SJSA1 (cell line): ENCODE results near the gene SLC22A17. TPM values are rescaled to one million over a fixed set of nuclear protein-coding genes. Genes with fewer than 3 reads are reported as not detected.
"Not testable (repeated sequence)": the region's sequence is repeated elsewhere in the genome, so short reads cannot be mapped to it uniquely, and the experiment has no call there.

Experiments used
- DNase-seq, 2 experiments: peaks; one replicate each; pipeline ENCODE4 v3.0.0-alpha.2; 2015 to 2020; ENCODE audit warnings: low spot score in 2 of 2, low read depth in 1 of 2
- H3K27ac ChIP-seq: fragments of 250-450 bp; sonication (Bioruptor Pico); 2 replicates; pipeline ENCODE4 v1.5.1; 2020; ENCODE audit warnings: mild to moderate bottlenecking, moderate library complexity
- H3K27me3 ChIP-seq: fragments of 250-450 bp; sonication (Bioruptor Pico); replicated peaks from 2 replicates; pipeline ENCODE4 v1.5.1; 2020; ENCODE audit warnings: mild to moderate bottlenecking, moderate library complexity
- H3K36me3 ChIP-seq: fragments of 250-450 bp; sonication (Bioruptor Pico); 2 replicates; pipeline ENCODE4 v1.5.1; 2020; ENCODE audit warnings: mild to moderate bottlenecking
- H3K4me1 ChIP-seq: fragments of 250-450 bp; sonication (Bioruptor Pico); replicated peaks from 2 replicates; pipeline ENCODE4 v1.6.1; 2021; ENCODE audit warnings: mild to moderate bottlenecking
- H3K4me3 ChIP-seq: fragments of 250-450 bp; sonication (Bioruptor Pico); 2 replicates; pipeline ENCODE4 v1.5.1; 2020; ENCODE audit warnings: mild to moderate bottlenecking
- H3K9me3 ChIP-seq: fragments of 250-450 bp; sonication (Bioruptor Pico); replicated peaks from 2 replicates; pipeline ENCODE4 v1.5.1; 2020; ENCODE audit warnings: mild to moderate bottlenecking
- total RNA-seq: library from RNA; depleted of rRNA; stranded (reverse); fragments of >200 nt; shearing (Covaris generic); gene quantifications from 2 replicates; pipeline ENCODE4 v1.2.3, GENCODE V29; 2014

The SLC22A17 gene
- total RNA-seq, 1 experiment from 2014 or later, result 3.2 TPM

DNA sequence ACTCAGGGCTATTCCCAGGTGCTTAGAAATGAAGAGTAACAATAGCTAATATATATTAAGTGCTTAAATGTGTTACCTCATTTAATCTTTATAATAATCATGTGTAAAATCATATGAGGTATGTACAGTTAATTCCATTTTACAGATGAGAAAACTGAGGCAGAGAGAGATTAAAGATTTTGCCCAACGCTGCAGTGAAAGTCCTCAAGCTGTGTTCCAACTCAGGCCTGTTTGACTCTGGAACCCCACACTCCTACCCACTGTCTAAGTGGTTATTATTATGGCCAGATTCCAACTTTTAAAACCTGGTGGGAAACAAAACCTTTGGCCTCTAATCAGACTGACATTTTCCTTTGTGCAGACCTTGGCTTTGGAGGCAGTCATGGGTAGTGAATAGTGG lies 34.3 kb upstream of the SLC22A17 start:
- no peak for DNase-seq
- H3K4me3 ChIP-seq, result no peak overlapping the region
- H3K4me1 ChIP-seq, result no peaks in the 10 kb centered on the region
- no peak overlapping the region for H3K27ac ChIP-seq
- no peaks in the 10 kb centered on the region; the same call in none of the 2 replicates for H3K27me3 ChIP-seq
- no peaks in the 10 kb centered on the region for H3K36me3 ChIP-seq
- H3K9me3 ChIP-seq, result no peaks in the 10 kb centered on the region

- not testable (repeated sequence) for H3K36me3 ChIP-seq, H3K4me3 ChIP-seq, H3K27me3 ChIP-seq, H3K27ac ChIP-seq, DNase-seq, H3K9me3 ChIP-seq, H3K4me1 ChIP-seq
These were observed 33.6 kb upstream of the SLC22A17 start for GRCh38 chr14:23386266-23386657.

GRCh38 chr14:23385642-23386265 lies 33.1 kb upstream of the SLC22A17 start:
- Histone ChIP-seq H3K4me1 (no peaks in the 10 kb centered on the region), H3K27me3 (no peaks in the 10 kb centered on the region; the same call in none of the 2 replicates), H3K4me3 (no peak overlapping the region), H3K9me3 (no peaks in the 10 kb centered on the region), H3K36me3 (no peaks in the 10 kb centered on the region), H3K27ac (no peak overlapping the region)
- DNase-seq, result no peak

DNA sequence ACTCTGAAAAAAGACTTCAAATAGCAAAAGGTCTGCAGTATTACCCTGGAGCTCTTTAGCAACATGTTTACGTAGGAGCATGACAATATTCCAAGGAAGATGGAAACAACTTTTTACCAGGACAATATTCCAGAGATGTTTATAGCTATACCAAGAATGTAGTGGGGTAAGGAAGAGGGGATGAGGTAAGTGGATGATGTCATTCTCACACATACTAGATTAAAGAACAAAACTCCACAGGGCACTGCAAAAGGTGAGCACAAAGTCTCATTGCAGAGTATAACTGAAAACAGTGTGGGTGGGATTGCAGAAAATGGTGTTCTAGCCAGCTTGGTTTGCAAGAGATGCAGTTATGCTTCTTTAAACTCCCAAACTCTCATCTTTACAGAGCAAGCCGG lies 32.6 kb upstream of the SLC22A17 start:
- no peak overlapping the region for H3K4me3 ChIP-seq

DNA sequence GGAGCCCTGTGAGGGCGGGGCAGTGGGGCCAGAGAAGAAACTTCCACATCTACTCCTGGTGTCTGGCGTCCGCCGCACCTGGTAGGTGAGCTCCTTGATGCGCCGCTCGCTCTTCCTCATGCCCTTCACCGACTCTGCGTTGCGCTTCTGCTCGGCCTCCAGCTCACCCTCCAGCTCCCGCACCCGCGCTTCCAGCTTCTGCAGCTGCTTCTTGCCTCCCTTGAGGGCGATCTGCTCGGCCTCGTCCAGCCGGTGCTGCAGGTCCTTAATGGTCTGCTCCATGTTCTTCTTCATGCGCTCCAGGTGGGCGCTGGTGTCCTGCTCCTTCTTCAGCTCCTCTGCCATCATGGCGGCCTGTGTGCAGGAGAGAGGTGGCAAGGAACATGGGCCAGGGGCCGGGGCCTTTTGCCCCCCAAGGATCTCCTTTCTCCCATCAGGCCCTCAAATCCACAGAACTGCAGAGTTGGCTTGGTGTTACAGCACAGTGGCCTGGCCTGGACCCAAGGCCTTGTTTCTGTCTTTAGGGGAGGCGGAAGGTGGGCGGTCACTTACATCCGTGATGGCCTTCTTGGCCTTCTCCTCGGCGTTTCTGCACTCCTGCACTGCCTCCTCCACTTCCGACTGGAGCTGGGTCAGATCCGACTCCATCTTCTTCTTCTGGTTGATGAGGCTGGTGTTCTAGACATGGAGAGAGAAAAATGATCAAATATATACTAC lies 31.8 kb upstream of the SLC22A17 start:
- no peak for DNase-seq
- Histone ChIP-seq H3K9me3 (no peaks in the 10 kb centered on the region), H3K27me3 (no peaks in the 10 kb centered on the region; the same call in none of the 2 replicates), H3K27ac (no peak overlapping the region), H3K4me1 (no peaks in the 10 kb centered on the region), H3K4me3 (no peak overlapping the region), H3K36me3 (no peaks in the 10 kb centered on the region)

More for the DNA sequence above, 32.6 kb upstream of the SLC22A17 start:
- no peaks in the 10 kb centered on the region for H3K36me3 ChIP-seq
- H3K27ac ChIP-seq, result no peak overlapping the region
- H3K4me1 ChIP-seq, result no peaks in the 10 kb centered on the region
- DNase-seq, result no peak
- no peaks in the 10 kb centered on the region; the same call in none of the 2 replicates for H3K27me3 ChIP-seq
- H3K9me3 ChIP-seq, result no peaks in the 10 kb centered on the region

DNA sequence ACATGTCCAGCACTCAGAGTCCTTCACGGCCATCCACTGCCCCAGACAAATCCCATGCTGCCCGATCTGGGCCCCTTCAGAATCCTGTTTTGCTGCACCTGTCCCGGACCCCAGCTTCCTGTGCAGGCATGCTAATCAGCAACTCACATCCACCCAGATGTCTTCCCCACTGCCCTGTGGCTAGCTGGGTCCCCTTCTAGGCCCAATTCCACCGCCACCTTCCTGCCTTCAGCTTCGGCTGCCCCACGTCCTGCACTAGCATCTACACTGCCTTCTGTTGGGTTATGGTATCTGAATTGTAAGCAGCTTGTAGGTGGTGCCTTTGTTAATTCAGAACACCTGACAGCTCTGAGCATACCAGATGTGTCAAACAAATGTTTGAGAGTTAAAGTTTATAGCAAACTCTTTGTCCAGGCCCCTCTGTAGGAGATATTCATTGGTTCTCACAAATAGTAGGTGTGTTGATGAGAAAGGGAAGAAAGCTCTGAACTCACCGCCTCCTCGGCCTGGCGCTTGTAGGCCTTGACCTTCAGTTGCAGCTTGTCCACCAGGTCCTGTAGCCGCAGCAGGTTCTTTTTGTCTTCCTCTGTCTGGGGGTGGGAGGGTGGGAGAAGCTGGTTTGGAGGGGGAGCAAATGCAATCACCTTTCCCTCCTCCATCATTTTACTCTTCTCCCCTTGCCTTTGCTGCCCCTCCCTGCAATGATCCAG lies 30.2 kb upstream of the SLC22A17 start:
- no peak for DNase-seq
- Histone ChIP-seq H3K9me3 (no peaks in the 10 kb centered on the region), H3K27me3 (no peaks in the 10 kb centered on the region; the same call in none of the 2 replicates), H3K4me1 (no peaks in the 10 kb centered on the region), H3K4me3 (no peak overlapping the region), H3K36me3 (no peaks in the 10 kb centered on the region), H3K27ac (no peak overlapping the region)

- Histone ChIP-seq H3K9me3 (no peaks in the 10 kb centered on the region), H3K27ac (no peak overlapping the region), H3K4me3 (no peak overlapping the region), H3K27me3 (no peaks in the 10 kb centered on the region; the same call in none of the 2 replicates), H3K4me1 (no peaks in the 10 kb centered on the region), H3K36me3 (no peaks in the 10 kb centered on the region)
- DNase-seq, result no peak
These were observed 29.6 kb upstream of the SLC22A17 start for GRCh38 chr14:23382276-23382675.

DNA sequence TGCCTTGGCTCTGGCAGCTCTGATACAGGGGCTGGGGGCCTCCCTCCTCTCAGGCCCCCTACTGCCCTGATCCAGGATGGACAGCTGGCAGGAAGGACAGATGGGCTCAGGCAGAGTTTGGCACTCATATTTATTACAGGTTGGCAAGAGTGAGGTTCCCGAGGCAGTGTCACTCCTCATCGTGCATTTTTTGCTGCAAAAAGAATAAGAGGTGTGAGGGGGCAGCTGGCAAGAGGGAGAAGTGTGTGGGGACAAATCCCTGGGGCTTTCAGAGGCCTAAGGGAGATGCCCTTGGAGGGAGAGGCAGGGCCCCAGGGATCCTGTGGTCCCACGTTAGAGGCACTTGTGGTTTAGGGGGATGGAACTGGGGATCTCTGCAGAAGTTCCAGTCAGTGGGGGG lies 29.2 kb upstream of the SLC22A17 start:
- Histone ChIP-seq H3K36me3 (no peaks in the 10 kb centered on the region), H3K27me3 (peaks cover 2% of the 10 kb centered on the region), H3K4me3 (no peak overlapping the region), H3K27ac (no peak overlapping the region), H3K9me3 (no peaks in the 10 kb centered on the region), H3K4me1 (no peaks in the 10 kb centered on the region)
- DNase-seq, result no peak

- no peaks in the 10 kb centered on the region for H3K4me1 ChIP-seq
- no peak overlapping the region for H3K4me3 ChIP-seq
- no peak overlapping the region for H3K27ac ChIP-seq
- H3K36me3 ChIP-seq, result no peaks in the 10 kb centered on the region
- DNase-seq, result no peak
- no peaks in the 10 kb centered on the region for H3K9me3 ChIP-seq
- peaks cover 3% of the 10 kb centered on the region for H3K27me3 ChIP-seq
These were observed 28.3 kb upstream of the SLC22A17 start for GRCh38 chr14:23380976-23381375.

- no peaks in the 10 kb centered on the region for H3K36me3 ChIP-seq
- DNase-seq, result no peak
- no peaks in the 10 kb centered on the region for H3K4me1 ChIP-seq
- no peaks in the 10 kb centered on the region for H3K9me3 ChIP-seq
- peaks cover 3% of the 10 kb centered on the region for H3K27me3 ChIP-seq
- no peak overlapping the region for H3K27ac ChIP-seq
- no peak overlapping the region for H3K4me3 ChIP-seq
These were observed 27.7 kb upstream of the SLC22A17 start for GRCh38 chr14:23380197-23380914.

DNA sequence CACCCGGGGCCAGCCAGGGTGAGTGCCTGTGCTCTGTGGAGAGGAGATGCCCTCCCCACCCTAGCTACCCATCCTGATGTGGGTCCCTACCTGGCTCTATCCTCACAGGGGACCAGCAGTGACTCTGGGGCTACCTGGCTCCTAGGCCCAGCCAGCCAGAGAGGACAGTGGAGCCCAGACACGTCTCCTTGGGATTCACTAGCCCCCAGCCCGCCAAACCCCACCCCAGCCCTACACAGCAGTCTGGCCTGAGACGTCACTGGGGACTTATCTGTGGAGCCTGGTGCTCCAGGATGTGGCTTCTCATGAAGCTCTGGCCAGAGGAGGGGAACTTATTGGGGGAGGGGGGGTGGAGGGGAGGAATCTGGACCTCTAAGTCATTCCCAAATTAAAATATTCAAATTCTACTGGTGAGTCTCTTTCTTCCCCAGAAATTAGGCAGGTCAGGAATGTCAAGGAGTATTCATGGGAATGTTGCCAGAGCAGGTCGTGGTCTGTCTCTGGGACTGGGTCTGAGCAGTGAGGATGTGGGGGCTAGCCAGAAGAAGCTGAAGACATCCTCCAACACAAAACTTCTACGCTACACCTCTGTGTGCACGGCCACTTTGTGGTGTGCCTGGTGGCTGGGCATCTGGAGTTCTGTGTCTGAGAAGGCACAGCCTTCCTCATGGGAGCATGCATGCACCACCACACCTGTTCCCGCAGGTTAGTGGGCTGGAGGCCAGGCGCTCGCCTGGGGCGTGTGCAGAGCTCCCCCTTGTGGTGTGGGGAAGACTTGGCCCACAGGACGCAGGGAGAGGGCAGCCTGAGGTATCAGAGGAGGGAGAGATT lies 26.9 kb upstream of the SLC22A17 start:
- H3K9me3 ChIP-seq, result no peaks in the 10 kb centered on the region
- H3K27ac ChIP-seq, result no peak overlapping the region
- peak in 1 of 2 experiments; percentile 18 for DNase-seq
- H3K4me3 ChIP-seq, result no peak overlapping the region
- H3K36me3 ChIP-seq, result no peaks in the 10 kb centered on the region
- H3K27me3 ChIP-seq, result peaks cover 3% of the 10 kb centered on the region
- H3K4me1 ChIP-seq, result no peaks in the 10 kb centered on the region

GRCh38 chr14:23378612-23379220 lies 26.0 kb upstream of the SLC22A17 start:
- Histone ChIP-seq H3K36me3 (no peaks in the 10 kb centered on the region), H3K27me3 (peaks cover 4% of the 10 kb centered on the region), H3K9me3 (no peaks in the 10 kb centered on the region), H3K27ac (no peak overlapping the region), H3K4me3 (no peak overlapping the region), H3K4me1 (no peaks in the 10 kb centered on the region)
- no peak for DNase-seq
